Neural progenitor cell (in vitro differentiated cells): ENCODE measurements around the gene RGN. TPM values are rescaled to one million over a fixed set of nuclear protein-coding genes. Genes with fewer than 3 reads are reported as not detected.
"Not testable (repeated sequence)": the region's sequence is repeated elsewhere in the genome, so short reads cannot be mapped to it uniquely, and the experiment has no call there.

Experiments
- DNase-seq: peaks from one replicate; pipeline ENCODE4 v3.0.0-alpha.2; 2016; ENCODE audit warnings: low spot score
- H2AFZ ChIP-seq: fragments of 200-600 bp; sonication (generic); replicated peaks from 2 replicates; pipeline ENCODE4 v1.6.1; 2016; ENCODE audit warnings: antibody characterized with exemption
- H3F3A ChIP-seq: fragments of 200-600 bp; sonication (generic); 2 replicates; pipeline ENCODE4 v1.6.1; 2016; ENCODE audit warnings: antibody characterized with exemption, low read depth
- H3K27ac ChIP-seq: fragments of 200-600 bp; sonication (generic); 2 replicates; pipeline ENCODE4 v1.5.1; 2016; ENCODE audit warnings: mild to moderate bottlenecking
- H3K27me3 ChIP-seq: fragments of 200-600 bp; sonication (generic); 2 replicates; pipeline ENCODE4 v1.6.1; 2016; ENCODE audit warnings: mild to moderate bottlenecking, moderate library complexity
- H3K36me3 ChIP-seq: fragments of 200-600 bp; sonication (generic); 2 replicates; pipeline ENCODE4 v1.5.1; 2016
- H3K4me1 ChIP-seq: fragments of 200-600 bp; sonication (generic); 2 replicates; pipeline ENCODE4 v1.6.1; 2016; ENCODE audit warnings: mixed run types
- H3K4me2 ChIP-seq: fragments of 200-600 bp; sonication (generic); 2 replicates; pipeline ENCODE4 v1.6.1; 2016
- H3K4me3 ChIP-seq: fragments of 200-600 bp; sonication (generic); 2 replicates; pipeline ENCODE4 v1.5.1; 2016
- H3K79me2 ChIP-seq: fragments of 200-600 bp; sonication (generic); 2 replicates; pipeline ENCODE4 v1.6.1; 2016; ENCODE audit warnings: low read depth
- H3K9ac ChIP-seq: fragments of 200-600 bp; sonication (generic); 2 replicates; pipeline ENCODE4 v1.6.1; 2016
- H3K9me3 ChIP-seq: fragments of 200-600 bp; sonication (generic); 2 replicates; pipeline ENCODE4 v1.5.1; 2016; ENCODE audit warnings: low read depth
- H4K20me1 ChIP-seq: fragments of 200-600 bp; sonication (generic); 2 replicates; pipeline ENCODE4 v1.6.1; 2016; ENCODE audit warnings: low read depth
- H3K27ac Mint-ChIP-seq: 3 replicates; pipeline ENCODE4 v1.8.0; 2021; ENCODE audit warnings: mixed read lengths
- H3K27me3 Mint-ChIP-seq: 2 replicates; pipeline ENCODE4 v1.8.0; 2022; ENCODE audit warnings: low read depth, mild to moderate bottlenecking, inconsistent platforms, moderate library complexity, mixed read lengths; ENCODE audit not compliant: insufficient read depth
- H3K36me3 Mint-ChIP-seq: 3 replicates; pipeline ENCODE4 v1.8.0; 2021; ENCODE audit warnings: mixed read lengths
- H3K4me1 Mint-ChIP-seq: 3 replicates; pipeline ENCODE4 v1.8.0; 2021; ENCODE audit warnings: mixed read lengths
- H3K4me3 Mint-ChIP-seq: 3 replicates; pipeline ENCODE4 v1.8.0; 2021; ENCODE audit warnings: mild to moderate bottlenecking, moderate library complexity, mixed read lengths
- H3K9me3 Mint-ChIP-seq: 3 replicates; pipeline ENCODE4 v1.8.0; 2020; ENCODE audit warnings: mixed read lengths
- EZH2 ChIP-seq: fragments of 200-600 bp; sonication (generic); IDR thresholded peaks from 2 replicates; pipeline ENCODE4 v1.6.1; 2017; ENCODE audit warnings: antibody characterized with exemption, mild to moderate bottlenecking, moderate library complexity
- EZH2phosphoT487 ChIP-seq: fragments of 200-600 bp; sonication (generic); IDR thresholded peaks from 2 replicates; pipeline ENCODE4 v1.6.1; 2017; ENCODE audit warnings: antibody characterized with exemption
- total RNA-seq: library from RNA; depleted of rRNA; stranded (reverse); fragments of >200 nt; gene quantifications from 2 replicates; pipeline ENCODE4 v1.2.3, GENCODE V29; 2015; ENCODE audit warnings: low replicate concordance
- TF ChIP-seq, protein P1 (sequence below): fragments of 200-600 bp; sonication (generic); IDR thresholded peaks from 2 replicates; pipeline ENCODE4 v1.5.1; 2017; ENCODE audit warnings: antibody characterized with exemption, mild to moderate bottlenecking

RGN gene
- total RNA-seq, 1 donor from 2014 or later = 0.92 TPM

DNA sequence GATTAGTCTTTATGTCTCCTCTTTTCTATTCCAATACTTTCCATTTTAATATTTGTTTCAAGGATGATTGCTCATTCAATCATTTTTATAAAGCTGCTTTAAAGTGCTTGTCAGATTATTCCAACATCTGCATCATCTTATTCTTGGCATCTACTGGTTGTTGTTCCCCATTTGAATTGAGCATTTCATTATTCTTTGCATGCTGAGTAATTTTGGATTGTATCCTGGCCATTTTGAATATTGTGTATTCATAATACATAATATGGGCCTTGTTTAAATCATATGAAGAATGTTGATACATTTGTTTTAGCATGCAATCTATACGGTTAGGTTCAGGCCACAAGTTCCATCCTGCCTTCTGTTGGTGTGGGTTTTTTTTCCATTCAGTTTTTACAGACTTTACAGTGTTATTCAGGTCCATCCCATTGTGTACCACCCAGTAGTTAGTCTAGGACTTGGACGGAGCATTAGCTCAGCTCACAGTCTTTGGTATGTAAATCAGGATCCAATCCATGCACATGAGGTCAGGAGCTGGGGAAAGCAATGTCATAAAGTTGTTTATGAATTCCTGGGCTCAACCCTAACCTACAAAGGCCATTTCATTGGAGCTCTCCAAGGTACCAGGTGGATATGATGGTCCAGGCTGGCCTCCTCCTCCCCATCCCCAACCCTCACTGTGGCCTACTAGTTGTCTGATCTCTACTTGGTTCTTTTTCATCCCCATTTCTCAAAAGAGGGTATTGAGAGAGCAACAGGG is 20.3 kb downstream of the RGN start:
- no peaks in the 10 kb centered on the region for H3F3A ChIP-seq
- Mint-ChIP-seq H3K9me3 (peaks cover 15% of the 10 kb centered on the region), H3K36me3 (no peaks in the 10 kb centered on the region), H3K4me3 (no peak overlapping the region), H3K4me1 (no peaks in the 10 kb centered on the region), H3K27me3 (peaks cover 2% of the 10 kb centered on the region), H3K27ac (no peak overlapping the region)
- no peak overlapping the region for H3K27ac ChIP-seq
- H2AFZ ChIP-seq = no peak overlapping the region
- no peaks in the 10 kb centered on the region for H3K79me2 ChIP-seq
- no peak overlapping the region for H3K4me3 ChIP-seq
- H3K4me2 ChIP-seq = no peak overlapping the region
- no peaks in the 10 kb centered on the region for H4K20me1 ChIP-seq
- no peak overlapping the region for H3K9ac ChIP-seq
- H3K9me3 ChIP-seq = no peaks in the 10 kb centered on the region
- H3K36me3 ChIP-seq = no peaks in the 10 kb centered on the region
- H3K27me3 ChIP-seq = no peaks in the 10 kb centered on the region
- no peaks in the 10 kb centered on the region for H3K4me1 ChIP-seq
- DNase-seq = no peak
- no peak for TF ChIP-seq EZH2
- TF ChIP-seq, protein P1, sequence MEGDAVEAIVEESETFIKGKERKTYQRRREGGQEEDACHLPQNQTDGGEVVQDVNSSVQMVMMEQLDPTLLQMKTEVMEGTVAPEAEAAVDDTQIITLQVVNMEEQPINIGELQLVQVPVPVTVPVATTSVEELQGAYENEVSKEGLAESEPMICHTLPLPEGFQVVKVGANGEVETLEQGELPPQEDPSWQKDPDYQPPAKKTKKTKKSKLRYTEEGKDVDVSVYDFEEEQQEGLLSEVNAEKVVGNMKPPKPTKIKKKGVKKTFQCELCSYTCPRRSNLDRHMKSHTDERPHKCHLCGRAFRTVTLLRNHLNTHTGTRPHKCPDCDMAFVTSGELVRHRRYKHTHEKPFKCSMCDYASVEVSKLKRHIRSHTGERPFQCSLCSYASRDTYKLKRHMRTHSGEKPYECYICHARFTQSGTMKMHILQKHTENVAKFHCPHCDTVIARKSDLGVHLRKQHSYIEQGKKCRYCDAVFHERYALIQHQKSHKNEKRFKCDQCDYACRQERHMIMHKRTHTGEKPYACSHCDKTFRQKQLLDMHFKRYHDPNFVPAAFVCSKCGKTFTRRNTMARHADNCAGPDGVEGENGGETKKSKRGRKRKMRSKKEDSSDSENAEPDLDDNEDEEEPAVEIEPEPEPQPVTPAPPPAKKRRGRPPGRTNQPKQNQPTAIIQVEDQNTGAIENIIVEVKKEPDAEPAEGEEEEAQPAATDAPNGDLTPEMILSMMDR = no peak

DNA sequence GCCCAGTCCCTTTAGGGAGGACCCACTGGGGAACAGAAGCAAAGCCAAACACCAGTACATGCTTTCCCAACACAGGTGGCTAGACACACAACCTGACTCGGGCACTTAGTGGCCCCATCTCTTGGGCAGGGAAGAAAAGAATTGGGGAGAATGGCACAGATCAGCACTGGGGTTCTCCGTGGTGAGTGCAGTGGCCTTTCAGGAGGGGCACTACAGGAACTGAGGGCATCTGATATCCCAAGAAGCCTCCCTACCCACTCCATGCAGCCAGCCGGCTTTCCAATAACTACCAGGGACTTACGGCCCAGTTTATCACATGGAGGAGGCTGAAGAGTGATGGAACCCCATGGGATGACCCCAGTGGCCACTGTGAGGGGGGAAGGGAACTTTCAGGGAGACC is 23.0 kb downstream of the RGN start:
- Mint-ChIP-seq H3K36me3 (no peaks in the 10 kb centered on the region), H3K27me3 (peaks cover 4% of the 10 kb centered on the region), H3K4me3 (no peak overlapping the region), H3K9me3 (peaks cover 19% of the 10 kb centered on the region), H3K27ac (no peak overlapping the region), H3K4me1 (no peaks in the 10 kb centered on the region)
- H3K36me3 ChIP-seq = no peaks in the 10 kb centered on the region
- TF ChIP-seq EZH2phosphoT487 (no peak), EZH2 (no peak)
- TF ChIP-seq, protein P1 = no peak
- H3K4me1 ChIP-seq = no peaks in the 10 kb centered on the region
- H3K79me2 ChIP-seq = no peaks in the 10 kb centered on the region
- no peaks in the 10 kb centered on the region for H4K20me1 ChIP-seq
- H3K9ac ChIP-seq = no peak overlapping the region
- no peaks in the 10 kb centered on the region for H3K9me3 ChIP-seq
- H3K4me3 ChIP-seq = no peak overlapping the region
- no peaks in the 10 kb centered on the region for H3F3A ChIP-seq
- no peak overlapping the region for H3K27ac ChIP-seq
- H3K27me3 ChIP-seq = no peaks in the 10 kb centered on the region
- no peak overlapping the region for H3K4me2 ChIP-seq
- H2AFZ ChIP-seq = no peak overlapping the region
- DNase-seq = no peak

DNA sequence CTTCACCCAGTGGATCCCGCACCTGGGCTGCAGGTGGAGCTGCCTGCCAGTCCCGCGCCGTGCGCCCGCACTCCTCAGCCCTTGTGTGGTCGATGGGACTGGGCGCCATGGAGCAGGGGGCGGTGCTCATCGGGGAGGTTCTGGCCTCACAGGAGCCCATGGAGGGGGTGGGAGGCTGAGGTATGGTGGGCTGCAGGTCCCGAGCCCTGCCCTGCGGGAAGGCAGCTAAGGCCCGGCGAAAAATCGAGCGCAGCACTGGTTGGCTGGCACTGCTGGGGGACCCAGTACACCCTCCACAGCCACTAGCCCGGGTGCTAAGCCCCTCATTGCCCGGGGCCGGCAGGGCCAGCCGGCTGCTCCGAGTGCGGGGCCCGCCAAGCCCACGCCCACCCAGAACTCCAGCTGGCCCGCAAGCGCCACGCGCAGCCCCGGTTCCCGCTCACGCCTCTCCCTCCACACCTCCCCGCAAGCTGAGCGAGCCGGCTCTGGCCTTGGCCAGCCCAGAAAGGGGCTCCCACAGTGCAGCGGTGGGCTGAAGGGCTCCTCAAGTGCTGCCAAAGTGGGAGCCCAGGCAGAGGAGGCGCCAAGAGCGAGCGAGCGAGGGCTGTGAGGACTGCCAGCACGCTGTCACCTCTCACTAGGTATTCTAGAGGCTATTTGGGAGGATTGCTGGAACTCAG is 32.8 kb downstream of the RGN start:
- H2AFZ ChIP-seq, H3K27me3 ChIP-seq, DNase-seq, H3K27ac ChIP-seq, H3K4me3 Mint-ChIP-seq, H3K27me3 Mint-ChIP-seq, H3K36me3 ChIP-seq, H3K36me3 Mint-ChIP-seq, H3K79me2 ChIP-seq, H4K20me1 ChIP-seq, H3K27ac Mint-ChIP-seq, H3F3A ChIP-seq, H3K9ac ChIP-seq, H3K9me3 ChIP-seq, H3K4me1 Mint-ChIP-seq, H3K4me2 ChIP-seq, H3K4me1 ChIP-seq, H3K4me3 ChIP-seq: not testable (repeated sequence)
- peaks cover 12% of the 10 kb centered on the region for H3K9me3 Mint-ChIP-seq

DNA sequence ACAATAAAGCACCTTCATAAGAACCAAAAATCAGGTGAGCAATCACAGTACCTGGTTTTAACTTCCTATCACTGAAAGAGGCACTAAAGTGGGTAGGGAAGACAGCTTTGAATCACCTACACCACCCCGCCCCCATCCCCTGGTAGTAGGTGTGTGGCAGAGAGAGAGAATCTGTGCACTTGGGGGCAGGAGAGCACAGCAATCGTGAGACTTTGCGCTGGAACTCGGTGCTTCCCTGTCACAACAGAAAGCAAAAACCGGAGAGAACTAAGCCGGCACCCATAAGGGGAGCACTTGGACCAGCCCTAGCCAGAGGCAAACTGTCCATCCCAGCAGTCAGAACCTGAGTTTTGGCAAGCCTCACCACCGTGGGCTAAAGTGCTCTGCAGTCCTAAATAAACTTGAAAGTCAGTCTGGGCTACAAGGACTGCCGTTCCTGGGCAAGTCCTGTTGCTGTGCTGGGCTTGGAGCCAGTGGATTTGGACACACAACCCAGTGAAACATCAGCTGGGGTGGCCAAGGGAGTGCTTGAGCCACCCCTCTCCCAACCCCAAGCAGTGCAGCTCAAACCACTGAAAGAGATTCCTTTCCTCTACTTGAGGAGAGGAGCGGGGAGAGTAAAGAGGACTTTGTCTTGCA is 34.2 kb downstream of the RGN start:
- Histone ChIP-seq H3K4me1 (no peaks in the 10 kb centered on the region), H3K4me2 (no peak overlapping the region), H3K27me3 (no peaks in the 10 kb centered on the region), H3K9ac (no peak overlapping the region), H3K27ac (no peak overlapping the region), H3K36me3 (no peaks in the 10 kb centered on the region), H3K9me3 (no peaks in the 10 kb centered on the region), H3K4me3 (no peak overlapping the region), H3K79me2 (no peaks in the 10 kb centered on the region), H2AFZ (no peak overlapping the region), H3F3A (no peaks in the 10 kb centered on the region), H4K20me1 (no peaks in the 10 kb centered on the region)
- peaks cover 13% of the 10 kb centered on the region for H3K9me3 Mint-ChIP-seq
- TF ChIP-seq EZH2phosphoT487 (no peak), EZH2 (no peak)
- TF ChIP-seq, protein P1 = no peak
- no peaks in the 10 kb centered on the region for H3K36me3 Mint-ChIP-seq
- peaks cover 7% of the 10 kb centered on the region for H3K27me3 Mint-ChIP-seq
- H3K4me1 Mint-ChIP-seq = no peaks in the 10 kb centered on the region
- no peak overlapping the region for H3K4me3 Mint-ChIP-seq
- H3K27ac Mint-ChIP-seq = no peak overlapping the region
- no peak for DNase-seq

DNA sequence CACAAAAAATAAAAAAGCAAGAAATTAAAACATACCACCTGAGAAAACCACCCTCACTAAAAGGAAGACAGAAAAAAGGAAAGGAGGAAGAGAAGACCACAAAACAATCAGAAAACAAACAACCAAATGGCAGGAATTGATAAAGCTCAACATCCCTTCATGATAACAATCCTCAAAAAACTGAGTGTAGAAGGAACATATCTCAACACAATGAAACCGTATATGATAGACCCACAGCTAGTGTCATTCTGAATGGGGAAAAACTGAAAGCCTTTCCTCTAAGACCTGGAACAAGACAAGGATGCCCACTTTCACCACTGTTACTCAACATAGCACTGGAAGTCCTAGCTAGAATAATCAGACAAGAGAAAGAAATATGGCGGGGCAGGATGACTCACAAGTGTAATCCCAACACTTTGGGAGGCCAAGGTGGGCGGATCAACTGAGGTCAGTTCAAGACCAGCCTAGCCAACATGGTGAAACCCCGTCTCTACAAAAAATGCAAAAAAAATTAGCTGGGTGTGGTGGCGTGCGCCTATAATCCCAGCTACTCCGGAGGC is 38.4 kb downstream of the RGN start:
- H3K27me3 Mint-ChIP-seq, H3K27me3 ChIP-seq, H3K27ac Mint-ChIP-seq, H2AFZ ChIP-seq, H3K4me1 Mint-ChIP-seq, H3K4me3 Mint-ChIP-seq, H3K4me3 ChIP-seq, H3F3A ChIP-seq, H3K9me3 ChIP-seq, H3K4me2 ChIP-seq, DNase-seq, H3K9ac ChIP-seq, H3K36me3 ChIP-seq, H4K20me1 ChIP-seq, H3K79me2 ChIP-seq, H3K4me1 ChIP-seq, H3K27ac ChIP-seq, H3K36me3 Mint-ChIP-seq: not testable (repeated sequence)
- H3K9me3 Mint-ChIP-seq = peaks cover 13% of the 10 kb centered on the region
